Karpas-422 (cell line): ENCODE measurements around the gene ZNF865. TPM values are rescaled to one million over a fixed set of nuclear protein-coding genes. Genes with fewer than 3 reads are reported as not detected.
"Not testable (repeated sequence)": the region's sequence is repeated elsewhere in the genome, so short reads cannot be mapped to it uniquely, and the experiment has no call there.

Source experiments
- DNase-seq: peaks from one replicate; pipeline ENCODE4 v3.0.0-alpha.2; 2015
- H2AFZ ChIP-seq: fragments of 200-600 bp; sonication (generic); 2 replicates; pipeline ENCODE4 v1.6.1; 2014; ENCODE audit warnings: antibody characterized with exemption, low read length, mixed read lengths
- H3K27ac ChIP-seq: fragments of 200-600 bp; sonication (generic); 2 replicates; pipeline ENCODE4 v1.5.1; 2014; ENCODE audit warnings: mild to moderate bottlenecking, low read length, moderate library complexity
- H3K27me3 ChIP-seq: fragments of 200-600 bp; sonication (generic); 2 replicates; pipeline ENCODE4 v1.6.1; 2014; ENCODE audit warnings: low read length, mixed read lengths
- H3K36me3 ChIP-seq: fragments of 200-600 bp; sonication (generic); 2 replicates; pipeline ENCODE4 v1.6.1; 2014; ENCODE audit warnings: low read length, mixed read lengths; ENCODE audit not compliant: insufficient read depth
- H3K4me1 ChIP-seq: fragments of 200-600 bp; sonication (generic); 2 replicates; pipeline ENCODE4 v1.6.1; 2014; ENCODE audit warnings: mild to moderate bottlenecking, low read length, mixed read lengths
- H3K4me2 ChIP-seq: fragments of 200-600 bp; sonication (generic); 2 replicates; pipeline ENCODE4 v1.6.1; 2014; ENCODE audit warnings: low read length, low read depth, mild to moderate bottlenecking; ENCODE audit not compliant: poor library complexity, severe bottlenecking
- H3K4me3 ChIP-seq: fragments of 200-600 bp; sonication (generic); 2 replicates; pipeline ENCODE4 v1.5.1; 2014; ENCODE audit warnings: mild to moderate bottlenecking, antibody characterized with exemption, low read length, mixed read lengths
- H3K79me2 ChIP-seq: fragments of 200-600 bp; sonication (generic); 2 replicates; pipeline ENCODE4 v1.6.1; 2014; ENCODE audit warnings: mild to moderate bottlenecking, low read length, mixed read lengths
- H3K9ac ChIP-seq: fragments of 200-600 bp; sonication (generic); 2 replicates; pipeline ENCODE4 v1.6.0; 2014; ENCODE audit warnings: low read length
- H3K9me2 ChIP-seq: fragments of 200-600 bp; sonication (generic), shearing (Covaris generic); replicated peaks from 2 replicates; pipeline ENCODE4 v1.6.0; 2014; ENCODE audit warnings: mild to moderate bottlenecking, low read length, moderate library complexity; ENCODE audit not compliant: insufficient read depth
- H3K9me3 ChIP-seq: fragments of 300-700, 200-600 bp; sonication (generic); 2 replicates; pipeline ENCODE4 v1.6.1; 2014; ENCODE audit warnings: low read length, mixed read lengths
- H4K20me1 ChIP-seq: fragments of 200-600 bp; sonication (generic); 2 replicates; pipeline ENCODE4 v1.6.1; 2014; ENCODE audit warnings: mild to moderate bottlenecking, antibody characterized with exemption, low read length, low read depth; ENCODE audit not compliant: insufficient read depth
- total RNA-seq: library from RNA; depleted of rRNA; stranded (reverse); fragments of >200 nt; shearing (Covaris generic); gene quantifications from 2 replicates; pipeline ENCODE4 v1.2.3, GENCODE V29; 2014; ENCODE audit warnings: low replicate concordance

The ZNF865 gene
- total RNA-seq, 1 experiment from 2014 or later, result 3.6 TPM

DNA sequence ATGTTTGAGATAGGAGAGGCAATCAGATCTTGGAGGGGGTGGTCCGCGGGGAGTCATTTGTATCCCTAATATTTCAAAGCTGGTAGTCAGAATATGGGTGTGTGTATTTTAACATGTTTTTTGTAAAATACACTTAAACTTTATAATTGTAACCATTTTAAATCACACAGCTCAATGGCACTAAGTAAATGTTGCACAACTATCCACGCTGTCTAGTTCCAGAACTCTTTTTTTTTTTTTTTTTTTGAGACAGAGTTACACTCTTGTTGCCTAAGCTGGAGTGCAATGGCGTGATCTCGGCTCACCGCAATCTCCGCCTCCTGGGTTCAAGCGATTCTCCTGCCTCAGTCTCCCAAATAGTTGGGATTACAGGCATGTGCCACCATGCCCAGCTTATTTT, 21.6 kb upstream of the ZNF865 start:
- not testable (repeated sequence) for H3K9me3 ChIP-seq, H3K27me3 ChIP-seq, H3K9ac ChIP-seq, H3K9me2 ChIP-seq, H2AFZ ChIP-seq, DNase-seq, H4K20me1 ChIP-seq, H3K4me3 ChIP-seq, H3K36me3 ChIP-seq, H3K4me2 ChIP-seq, H3K27ac ChIP-seq
- Histone ChIP-seq H3K4me1 (peaks cover 34% of the 10 kb centered on the region), H3K79me2 (peaks cover 18% of the 10 kb centered on the region)

DNA sequence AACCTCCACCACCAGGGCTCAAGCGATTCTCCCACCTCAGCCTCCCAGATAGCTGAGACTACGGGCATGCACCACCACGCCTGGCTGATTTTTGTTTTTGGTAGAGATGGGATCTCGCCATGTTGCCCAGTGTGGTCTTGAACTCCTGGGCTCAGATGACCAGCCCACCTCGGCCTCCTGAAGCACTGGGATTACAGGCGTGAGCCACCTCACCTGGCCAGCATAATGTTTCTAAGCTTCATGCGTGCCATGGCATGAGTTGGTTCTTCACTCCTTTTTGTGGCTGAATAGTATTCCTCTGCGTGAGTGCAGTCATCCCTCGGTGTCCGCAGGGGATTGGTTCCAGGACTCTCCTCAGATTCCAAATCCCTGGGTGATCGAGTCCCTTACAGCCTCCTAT, 20.6 kb upstream of the ZNF865 start:
- no peaks in the 10 kb centered on the region for H3K9me2 ChIP-seq
- no peak overlapping the region for H3K9ac ChIP-seq
- H3K4me3 ChIP-seq, result no peak overlapping the region
- peaks cover 13% of the 10 kb centered on the region for H3K79me2 ChIP-seq
- peaks cover 29% of the 10 kb centered on the region for H3K4me1 ChIP-seq
- H3K27ac ChIP-seq, result no peak overlapping the region
- H2AFZ ChIP-seq, result no peak overlapping the region
- H3K36me3 ChIP-seq, result no peaks in the 10 kb centered on the region
- DNase-seq, result no peak
- H3K4me2 ChIP-seq, result no peak overlapping the region
- H3K27me3 ChIP-seq, result no peaks in the 10 kb centered on the region
- H3K9me3 ChIP-seq, result no peaks in the 10 kb centered on the region
- peaks cover 2% of the 10 kb centered on the region for H4K20me1 ChIP-seq

DNA sequence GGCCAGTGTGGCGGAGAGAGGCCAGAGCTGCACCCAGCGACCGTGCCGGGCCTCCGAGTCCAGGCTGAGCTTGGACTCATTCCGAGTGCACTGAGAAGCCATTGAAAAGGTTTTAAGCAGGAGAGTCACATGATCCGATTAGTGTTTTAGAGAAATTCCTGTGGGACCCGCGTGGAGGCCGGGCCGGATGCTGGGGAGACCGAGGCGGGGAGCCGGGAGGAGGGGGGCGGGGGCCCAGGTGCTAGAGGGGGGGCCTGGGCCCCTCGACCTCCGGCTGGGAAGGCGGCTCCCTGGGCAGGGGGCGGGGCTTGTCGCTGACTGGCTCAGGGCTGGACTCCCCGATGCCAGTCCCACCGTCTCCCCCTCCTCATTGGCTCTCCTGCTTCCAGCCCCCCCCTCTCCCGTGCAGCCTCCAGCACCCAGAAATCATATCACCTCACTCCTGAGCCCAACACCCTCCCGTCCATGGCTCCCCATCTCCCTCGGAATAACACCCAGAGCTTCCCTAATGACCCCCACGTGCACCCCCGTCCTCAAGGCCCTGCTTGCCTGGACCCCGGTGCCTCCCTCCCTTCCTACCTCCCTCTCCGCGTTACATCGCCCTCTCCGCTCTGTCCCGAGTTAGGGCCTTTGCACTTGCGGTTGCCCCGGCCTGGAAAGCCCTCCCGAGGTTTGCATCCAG, 19.6 kb upstream of the ZNF865 start:
- peak overlapping the region; percentile 48; the same call in 1 of the 2 replicates for H3K4me3 ChIP-seq
- no peaks in the 10 kb centered on the region for H3K9me3 ChIP-seq
- H4K20me1 ChIP-seq, result no peaks in the 10 kb centered on the region
- peaks cover 5% of the 10 kb centered on the region; the same call in 1 of the 2 replicates for H3K79me2 ChIP-seq
- peak overlapping the region; percentile 66 for H3K4me2 ChIP-seq
- peak overlapping the region; percentile 55 for H3K9ac ChIP-seq
- DNase-seq, result peak; percentile 89
- peak overlapping the region; percentile 55; the same call in 1 of the 2 replicates for H2AFZ ChIP-seq
- H3K27me3 ChIP-seq, result no peaks in the 10 kb centered on the region
- peaks cover 28% of the 10 kb centered on the region for H3K4me1 ChIP-seq
- H3K9me2 ChIP-seq, result no peaks in the 10 kb centered on the region
- no peak overlapping the region for H3K27ac ChIP-seq
- H3K36me3 ChIP-seq, result no peaks in the 10 kb centered on the region

DNA sequence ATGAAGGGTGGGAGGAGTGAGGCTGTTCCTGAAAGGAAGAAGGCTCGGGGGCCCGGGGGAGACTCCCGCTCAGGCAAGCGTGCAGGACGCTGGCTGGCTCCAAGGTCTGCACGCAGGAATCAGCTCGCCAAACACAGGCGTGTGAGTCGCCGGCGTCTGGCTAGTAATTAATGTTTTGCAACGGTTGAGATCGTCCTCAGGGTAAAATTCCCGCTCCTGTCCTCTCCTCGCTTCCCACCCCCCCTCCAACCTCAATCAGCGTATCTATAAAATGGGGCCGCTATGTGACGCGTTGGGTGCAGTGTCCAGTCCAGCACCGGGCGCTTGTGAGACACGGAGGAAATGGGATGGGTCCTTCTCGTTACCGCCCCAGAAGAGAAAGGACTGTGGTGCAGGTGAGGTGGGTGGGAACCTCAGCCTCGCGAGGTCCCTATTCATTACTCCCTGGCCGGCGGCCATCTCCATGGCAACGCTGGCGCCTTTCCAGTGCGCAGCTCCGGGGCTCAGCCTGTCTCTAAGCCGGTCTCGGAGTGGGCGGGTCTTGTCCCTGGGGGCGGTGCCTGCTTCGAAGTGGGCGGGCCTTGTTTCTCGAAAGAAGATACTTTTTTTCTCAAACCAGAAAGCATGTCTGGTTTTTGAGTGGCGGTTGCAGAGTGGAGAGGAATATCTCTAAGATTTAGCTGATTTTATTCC, 18.3 kb upstream of the ZNF865 start:
- peak overlapping the region; percentile 66 for H3K4me2 ChIP-seq
- H3K9me3 ChIP-seq, result no peaks in the 10 kb centered on the region
- no peak overlapping the region for H3K27ac ChIP-seq
- H3K4me3 ChIP-seq, result no peak overlapping the region; the same call in 1 of the 2 replicates
- H3K9ac ChIP-seq, result no peak overlapping the region
- no peaks in the 10 kb centered on the region for H3K79me2 ChIP-seq
- H3K36me3 ChIP-seq, result no peaks in the 10 kb centered on the region
- no peaks in the 10 kb centered on the region for H3K9me2 ChIP-seq
- no peak overlapping the region; the same call in 1 of the 2 replicates for H2AFZ ChIP-seq
- peaks cover 22% of the 10 kb centered on the region for H3K4me1 ChIP-seq
- no peaks in the 10 kb centered on the region for H3K27me3 ChIP-seq
- DNase-seq, result peak; percentile 98
- no peaks in the 10 kb centered on the region for H4K20me1 ChIP-seq

DNA sequence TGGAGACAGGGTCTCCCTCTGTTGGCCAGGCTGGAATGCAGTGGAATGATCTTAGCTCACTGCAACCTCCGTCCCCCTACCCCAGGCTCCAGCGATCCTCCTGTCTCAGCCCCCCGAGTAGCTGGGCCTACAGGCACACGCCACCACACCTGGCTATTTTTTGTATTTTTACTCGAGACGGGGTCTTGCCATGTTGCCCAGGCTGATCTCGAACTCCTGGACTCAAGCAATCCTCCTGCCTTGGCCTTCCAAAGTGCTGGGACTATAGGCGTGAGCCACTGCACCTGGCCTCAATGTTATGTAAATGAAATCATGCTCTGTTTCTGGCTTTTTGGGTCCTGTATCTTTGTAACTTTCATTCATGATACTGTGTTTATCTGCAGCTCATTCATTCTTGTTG, 16.7 kb upstream of the ZNF865 start:
- no peak for DNase-seq
- no peaks in the 10 kb centered on the region for H3K9me3 ChIP-seq
- H3K4me1 ChIP-seq, result peaks cover 22% of the 10 kb centered on the region
- H3K36me3 ChIP-seq, result no peaks in the 10 kb centered on the region
- no peaks in the 10 kb centered on the region for H4K20me1 ChIP-seq
- H2AFZ ChIP-seq, result no peak overlapping the region
- H3K27me3 ChIP-seq, result no peaks in the 10 kb centered on the region
- no peak overlapping the region for H3K4me2 ChIP-seq
- H3K27ac ChIP-seq, result no peak overlapping the region
- H3K9me2 ChIP-seq, result no peaks in the 10 kb centered on the region
- H3K9ac ChIP-seq, result no peak overlapping the region
- H3K79me2 ChIP-seq, result no peaks in the 10 kb centered on the region
- no peak overlapping the region for H3K4me3 ChIP-seq

DNA sequence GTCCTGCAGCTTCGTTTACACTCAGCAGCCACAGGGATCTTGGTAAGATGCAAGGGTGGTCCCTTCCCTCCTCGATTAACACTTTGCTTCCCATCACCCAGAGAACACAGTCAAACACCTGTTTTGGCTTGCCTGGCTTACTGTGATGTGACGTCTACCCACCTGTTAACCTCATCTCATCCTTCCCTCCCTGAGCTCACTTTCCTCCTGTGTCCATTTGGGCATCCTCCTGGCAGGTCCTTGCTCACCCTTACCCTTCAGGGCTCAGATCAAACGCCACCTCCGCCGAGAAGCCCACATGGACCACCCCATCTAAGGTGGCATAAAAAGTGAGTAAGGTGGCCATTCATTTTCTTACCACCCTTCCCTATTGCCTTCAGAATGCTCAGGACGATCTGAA, 15.3 kb upstream of the ZNF865 start:
- no peaks in the 10 kb centered on the region for H3K9me3 ChIP-seq
- no peak overlapping the region for H3K27ac ChIP-seq
- H4K20me1 ChIP-seq, result no peaks in the 10 kb centered on the region
- no peaks in the 10 kb centered on the region for H3K79me2 ChIP-seq
- no peak overlapping the region for H2AFZ ChIP-seq
- no peaks in the 10 kb centered on the region for H3K27me3 ChIP-seq
- peaks cover 5% of the 10 kb centered on the region; the same call in 1 of the 2 replicates for H3K36me3 ChIP-seq
- H3K4me2 ChIP-seq, result no peak overlapping the region
- no peak overlapping the region for H3K4me3 ChIP-seq
- DNase-seq, result no peak
- no peak overlapping the region for H3K9ac ChIP-seq
- H3K9me2 ChIP-seq, result no peaks in the 10 kb centered on the region
- H3K4me1 ChIP-seq, result peaks cover 22% of the 10 kb centered on the region

DNA sequence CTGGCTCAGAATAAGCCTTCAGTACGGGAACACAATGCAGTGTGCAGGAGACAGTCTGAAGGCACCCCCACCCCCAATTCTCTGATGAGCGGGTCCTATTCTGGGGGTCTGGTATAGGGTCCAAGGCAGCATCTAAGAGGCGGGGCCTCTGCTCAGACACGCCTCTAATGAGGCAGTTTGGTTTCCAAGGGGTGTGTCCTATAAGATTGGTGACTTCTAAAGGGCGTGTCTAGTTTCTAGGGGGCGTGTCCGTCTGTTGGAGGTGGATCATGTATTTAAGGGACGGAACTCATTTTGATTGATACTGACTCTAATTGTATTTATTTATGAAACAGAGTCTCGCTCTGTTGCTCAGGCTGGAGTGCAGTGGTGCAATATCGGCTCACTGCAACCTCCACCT, 14.8 kb upstream of the ZNF865 start:
- Histone ChIP-seq H3K9me2 (no peaks in the 10 kb centered on the region), H3K27ac (no peak overlapping the region), H2AFZ (no peak overlapping the region), H3K27me3 (no peaks in the 10 kb centered on the region), H3K4me3 (no peak overlapping the region), H3K9me3 (no peaks in the 10 kb centered on the region), H3K79me2 (no peaks in the 10 kb centered on the region), H4K20me1 (no peaks in the 10 kb centered on the region), H3K36me3 (peaks cover 8% of the 10 kb centered on the region), H3K9ac (no peak overlapping the region), H3K4me2 (no peak overlapping the region), H3K4me1 (peaks cover 18% of the 10 kb centered on the region)
- DNase-seq, result peak; percentile 92

DNA sequence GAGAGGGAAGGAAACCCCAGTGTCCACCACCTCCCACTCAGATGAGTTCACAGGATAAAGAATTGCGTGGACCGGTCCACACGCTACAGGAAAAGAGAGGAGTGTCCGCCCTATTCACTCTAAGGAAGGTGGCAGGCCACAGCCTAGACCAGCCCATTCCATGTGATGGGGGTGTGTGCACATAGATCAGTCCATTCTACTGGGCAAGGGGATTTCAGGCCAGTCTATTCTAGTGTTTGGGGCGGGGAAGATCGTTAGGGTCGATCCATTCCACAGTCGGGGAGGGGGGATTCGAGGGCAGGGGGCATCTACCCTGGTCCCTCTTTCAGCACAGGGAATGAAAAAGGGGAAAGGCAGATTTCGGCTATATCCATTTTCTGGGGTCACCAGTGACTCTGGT, 13.9 kb upstream of the ZNF865 start:
- no peak for DNase-seq
- H3K4me3 ChIP-seq, result no peak overlapping the region
- no peak overlapping the region for H3K27ac ChIP-seq
- H3K9me3 ChIP-seq, result no peaks in the 10 kb centered on the region
- no peaks in the 10 kb centered on the region for H4K20me1 ChIP-seq
- no peak overlapping the region for H3K4me2 ChIP-seq
- no peaks in the 10 kb centered on the region for H3K79me2 ChIP-seq
- no peak overlapping the region for H3K9ac ChIP-seq
- no peaks in the 10 kb centered on the region for H3K9me2 ChIP-seq
- no peak overlapping the region for H2AFZ ChIP-seq
- H3K36me3 ChIP-seq, result peaks cover 17% of the 10 kb centered on the region
- H3K27me3 ChIP-seq, result no peaks in the 10 kb centered on the region
- H3K4me1 ChIP-seq, result peaks cover 9% of the 10 kb centered on the region
